CD4-positive, alpha-beta T cell treated with Interleukin-15 for 1 hour (primary cell): Measurements from ENCODE around the gene JARID2.
A peak's percentile ranks its signal among the peaks of the same experiment; 100 is the strongest.

Source experiments
- DNase-seq: peaks from one replicate; pipeline ENCODE4 v3.0.0-alpha.2; 2020

JARID2 gene

GRCh38 chr6:15477746-15478145, 231.9 kb downstream of the JARID2 start:
- DNase-seq, result no peak

GRCh38 chr6:15479761-15480160, 233.9 kb downstream of the JARID2 start:
- DNase-seq, result no peak

- DNase-seq, result no peak
Measured at GRCh38 chr6:15480525-15480924, 234.7 kb downstream of the JARID2 start.

GRCh38 chr6:15481390-15482291, 235.8 kb downstream of the JARID2 start:
- no peak for DNase-seq

- DNase-seq, result no peak
Measured at GRCh38 chr6:15483060-15483459, 237.2 kb downstream of the JARID2 start.

- no peak for DNase-seq
Measured at GRCh38 chr6:15484140-15484539, 238.3 kb downstream of the JARID2 start.

- DNase-seq, result no peak
Measured at GRCh38 chr6:15484821-15485220, 239.0 kb downstream of the JARID2 start.

- DNase-seq, result no peak
Measured at GRCh38 chr6:15485936-15486335, 240.1 kb downstream of the JARID2 start.

GRCh38 chr6:15487262-15487661, 241.4 kb downstream of the JARID2 start:
- DNase-seq, result no peak

GRCh38 chr6:15489261-15489962, 243.5 kb downstream of the JARID2 start:
- DNase-seq, result no peak

- no peak for DNase-seq
Measured at GRCh38 chr6:15490242-15491100, 244.6 kb downstream of the JARID2 start.

- DNase-seq, result peak; percentile 63
Measured at GRCh38 chr6:15491255-15491985, 245.6 kb downstream of the JARID2 start.

- no peak for DNase-seq
Measured at GRCh38 chr6:15491986-15492269, 246.1 kb downstream of the JARID2 start.

- no peak for DNase-seq
Measured at GRCh38 chr6:15493437-15494168, 247.7 kb downstream of the JARID2 start.

GRCh38 chr6:15495375-15495901, 249.6 kb downstream of the JARID2 start:
- peak; percentile 10 for DNase-seq

- DNase-seq, result peak; percentile 14
Measured at GRCh38 chr6:15496345-15497131, 250.7 kb downstream of the JARID2 start.

- no peak for DNase-seq
Measured at GRCh38 chr6:15498640-15499039, 252.8 kb downstream of the JARID2 start.

- peak; percentile 2 for DNase-seq
Measured at GRCh38 chr6:15499125-15499524, 253.3 kb downstream of the JARID2 start.

- DNase-seq, result peak; percentile 12
Measured at GRCh38 chr6:15499591-15499990, 253.7 kb downstream of the JARID2 start.

- DNase-seq, result peak; percentile 0
Measured at GRCh38 chr6:15500078-15500740, 254.3 kb downstream of the JARID2 start.
